Esophagus muscularis mucosa (tissue), 3 donors: ENCODE measurements around the gene KRTAP10-7.
"Not testable (repeated sequence)": the region's sequence is repeated elsewhere in the genome, so short reads cannot be mapped to it uniquely, and the experiment has no call there.

ENCODE experiments used
- CTCF ChIP-seq, 3 experiments: fragments of 200-600 bp in 2 of 3; fragments of 450-650 bp in 1 of 3; sonication (generic) in 2 of 3; IDR thresholded peaks; one replicate each; pipeline ENCODE4 v1.5.1; 2017 to 2019; ENCODE audit warnings: antibody characterized with exemption in 3 of 3, mild to moderate bottlenecking in 2 of 3, moderate library complexity in 1 of 3
- POLR2AphosphoS5 ChIP-seq, 2 donors: sonication (generic); formaldehyde crosslinking; IDR thresholded peaks; one replicate each; pipeline ENCODE4 v1.6.1; 2017; ENCODE audit warnings: antibody characterized with exemption in 2 of 2

DNA sequence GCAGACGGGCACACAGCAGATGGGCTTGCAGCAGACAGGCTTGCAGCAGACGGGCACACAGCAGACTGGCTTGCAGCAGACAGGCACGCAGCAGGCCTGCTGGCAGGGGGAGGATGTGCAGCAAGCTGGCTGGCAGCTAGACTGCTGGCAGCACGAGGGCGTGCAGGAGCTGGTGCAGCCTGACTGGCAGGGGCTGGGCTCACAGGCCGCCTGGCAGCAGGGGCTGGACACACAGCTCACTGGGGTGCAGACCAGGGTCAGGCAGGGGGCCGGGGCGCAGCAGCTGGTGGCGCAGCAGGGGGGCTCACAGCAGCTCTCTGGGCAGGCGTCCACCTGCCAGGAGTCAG lies 42.1 kb upstream of the KRTAP10-7 start:
- TF ChIP-seq CTCF, POLR2AphosphoS5 (IDR thresholded peaks at IDR 0.05): not testable (repeated sequence)
